ENCODE measurements around the gene ARF4. TPM values are rescaled to one million over a fixed set of nuclear protein-coding genes. Genes with fewer than 3 reads are reported as not detected.
A peak's percentile ranks its signal among the peaks of the same experiment; 100 is the strongest.

The ARF4 gene
- total RNA-seq, 1 donor, result 261 TPM

DNA sequence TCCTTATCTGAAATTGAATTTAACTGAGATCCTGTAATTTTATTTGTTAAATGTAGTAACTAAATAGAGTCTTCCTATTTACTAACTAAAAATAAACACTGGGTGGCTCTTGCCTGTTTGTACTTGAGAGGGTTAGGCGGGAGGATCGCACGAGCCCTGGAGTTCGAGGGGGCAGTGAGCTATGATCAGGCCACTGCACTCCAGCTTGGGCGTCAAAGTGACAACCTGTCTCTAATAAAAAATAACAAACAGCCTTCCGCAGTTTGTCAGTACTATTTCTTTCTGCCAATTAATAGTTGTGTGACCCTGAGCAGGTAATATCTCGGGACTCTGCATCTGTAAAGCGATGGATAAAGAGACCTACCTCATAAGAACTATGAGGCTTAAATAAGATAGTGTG lies 41.8 kb downstream of the ARF4 start:
- no peak for DNase-seq (ENCODE audit: insufficient read length, low spot score, missing footprints)
- H3K79me2 ChIP-seq (ENCODE audit: insufficient read depth, low read length), result peaks cover 41% of the 10 kb centered on the region
- peaks cover 10% of the 10 kb centered on the region for H4K20me1 ChIP-seq (ENCODE audit: insufficient read depth, low read length)
- peak overlapping the region; percentile 84 for H3K4me2 ChIP-seq (ENCODE audit: insufficient read depth, low read length)
- H2AFZ ChIP-seq (ENCODE audit: low read length), result peak overlapping the region; percentile 86
- H3K36me3 ChIP-seq (ENCODE audit: insufficient read depth, low read length), result peaks cover 7% of the 10 kb centered on the region
- no peaks in the 10 kb centered on the region for H3K27me3 ChIP-seq (ENCODE audit: insufficient read depth, low read length)
- no peaks in the 10 kb centered on the region for H3K9me3 ChIP-seq (ENCODE audit: low read depth, low read length)
- peak overlapping the region; percentile 95 for H3K27ac ChIP-seq (ENCODE audit: low read depth, low read length)
- TF ChIP-seq, protein P1, sequence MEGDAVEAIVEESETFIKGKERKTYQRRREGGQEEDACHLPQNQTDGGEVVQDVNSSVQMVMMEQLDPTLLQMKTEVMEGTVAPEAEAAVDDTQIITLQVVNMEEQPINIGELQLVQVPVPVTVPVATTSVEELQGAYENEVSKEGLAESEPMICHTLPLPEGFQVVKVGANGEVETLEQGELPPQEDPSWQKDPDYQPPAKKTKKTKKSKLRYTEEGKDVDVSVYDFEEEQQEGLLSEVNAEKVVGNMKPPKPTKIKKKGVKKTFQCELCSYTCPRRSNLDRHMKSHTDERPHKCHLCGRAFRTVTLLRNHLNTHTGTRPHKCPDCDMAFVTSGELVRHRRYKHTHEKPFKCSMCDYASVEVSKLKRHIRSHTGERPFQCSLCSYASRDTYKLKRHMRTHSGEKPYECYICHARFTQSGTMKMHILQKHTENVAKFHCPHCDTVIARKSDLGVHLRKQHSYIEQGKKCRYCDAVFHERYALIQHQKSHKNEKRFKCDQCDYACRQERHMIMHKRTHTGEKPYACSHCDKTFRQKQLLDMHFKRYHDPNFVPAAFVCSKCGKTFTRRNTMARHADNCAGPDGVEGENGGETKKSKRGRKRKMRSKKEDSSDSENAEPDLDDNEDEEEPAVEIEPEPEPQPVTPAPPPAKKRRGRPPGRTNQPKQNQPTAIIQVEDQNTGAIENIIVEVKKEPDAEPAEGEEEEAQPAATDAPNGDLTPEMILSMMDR (IDR thresholded peaks at IDR 0.05; ENCODE audit: extremely low read depth, low read depth, low read length), result no peak
- peak overlapping the region; percentile 94 for H3K4me3 ChIP-seq (ENCODE audit: insufficient read depth, low read length)
- peaks cover 18% of the 10 kb centered on the region for H3K4me1 ChIP-seq (ENCODE audit: insufficient read depth, low read length)

DNA sequence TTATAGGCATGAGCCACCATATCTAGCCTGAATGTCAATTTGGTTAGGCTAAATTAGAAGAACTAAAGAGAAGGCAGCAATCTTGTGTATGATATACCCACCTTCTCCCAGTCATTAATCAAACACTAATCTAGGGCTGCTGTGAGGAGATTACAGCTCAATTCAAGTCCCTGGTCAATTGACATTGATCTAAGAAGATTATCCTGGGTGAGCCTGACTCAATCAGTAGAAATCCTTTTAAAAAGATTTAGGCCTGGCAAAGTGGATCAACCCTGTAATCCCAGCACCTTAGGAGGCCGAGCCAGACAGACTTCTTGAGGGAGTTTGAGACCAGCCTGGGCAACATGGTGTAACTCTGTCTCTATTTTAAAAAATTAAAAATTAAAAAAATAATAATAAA lies 50.5 kb downstream of the ARF4 start:
- Histone ChIP-seq H3K27ac (ENCODE audit: low read depth, low read length) (no peak overlapping the region), H3K27me3 (ENCODE audit: insufficient read depth, low read length) (peaks cover 8% of the 10 kb centered on the region), H3K36me3 (ENCODE audit: insufficient read depth, low read length) (no peaks in the 10 kb centered on the region), H3K79me2 (ENCODE audit: insufficient read depth, low read length) (no peaks in the 10 kb centered on the region), H3K4me2 (ENCODE audit: insufficient read depth, low read length) (no peak overlapping the region), H2AFZ (ENCODE audit: low read length) (no peak overlapping the region), H4K20me1 (ENCODE audit: insufficient read depth, low read length) (no peaks in the 10 kb centered on the region), H3K4me1 (ENCODE audit: insufficient read depth, low read length) (no peaks in the 10 kb centered on the region), H3K4me3 (ENCODE audit: insufficient read depth, low read length) (no peak overlapping the region), H3K9me3 (ENCODE audit: low read depth, low read length) (no peaks in the 10 kb centered on the region)
- no peak for DNase-seq (ENCODE audit: insufficient read length, low spot score, missing footprints)
- TF ChIP-seq, protein P1 (IDR thresholded peaks at IDR 0.05; ENCODE audit: extremely low read depth, low read depth, low read length), result no peak

GRCh38 chr3:57545636-57546268 lies 51.4 kb downstream of the ARF4 start:
- Histone ChIP-seq H4K20me1 (ENCODE audit: insufficient read depth, low read length) (no peaks in the 10 kb centered on the region), H3K4me3 (ENCODE audit: insufficient read depth, low read length) (no peak overlapping the region), H3K36me3 (ENCODE audit: insufficient read depth, low read length) (no peaks in the 10 kb centered on the region), H3K9me3 (ENCODE audit: low read depth, low read length) (no peaks in the 10 kb centered on the region), H3K4me1 (ENCODE audit: insufficient read depth, low read length) (no peaks in the 10 kb centered on the region), H2AFZ (ENCODE audit: low read length) (no peak overlapping the region), H3K4me2 (ENCODE audit: insufficient read depth, low read length) (no peak overlapping the region), H3K79me2 (ENCODE audit: insufficient read depth, low read length) (no peaks in the 10 kb centered on the region), H3K27ac (ENCODE audit: low read depth, low read length) (no peak overlapping the region), H3K27me3 (ENCODE audit: insufficient read depth, low read length) (peaks cover 8% of the 10 kb centered on the region)
- TF ChIP-seq, protein P1 (IDR thresholded peaks at IDR 0.05; ENCODE audit: extremely low read depth, low read depth, low read length), result no peak
- peak; percentile 62 for DNase-seq (ENCODE audit: insufficient read length, low spot score, missing footprints)

DNA sequence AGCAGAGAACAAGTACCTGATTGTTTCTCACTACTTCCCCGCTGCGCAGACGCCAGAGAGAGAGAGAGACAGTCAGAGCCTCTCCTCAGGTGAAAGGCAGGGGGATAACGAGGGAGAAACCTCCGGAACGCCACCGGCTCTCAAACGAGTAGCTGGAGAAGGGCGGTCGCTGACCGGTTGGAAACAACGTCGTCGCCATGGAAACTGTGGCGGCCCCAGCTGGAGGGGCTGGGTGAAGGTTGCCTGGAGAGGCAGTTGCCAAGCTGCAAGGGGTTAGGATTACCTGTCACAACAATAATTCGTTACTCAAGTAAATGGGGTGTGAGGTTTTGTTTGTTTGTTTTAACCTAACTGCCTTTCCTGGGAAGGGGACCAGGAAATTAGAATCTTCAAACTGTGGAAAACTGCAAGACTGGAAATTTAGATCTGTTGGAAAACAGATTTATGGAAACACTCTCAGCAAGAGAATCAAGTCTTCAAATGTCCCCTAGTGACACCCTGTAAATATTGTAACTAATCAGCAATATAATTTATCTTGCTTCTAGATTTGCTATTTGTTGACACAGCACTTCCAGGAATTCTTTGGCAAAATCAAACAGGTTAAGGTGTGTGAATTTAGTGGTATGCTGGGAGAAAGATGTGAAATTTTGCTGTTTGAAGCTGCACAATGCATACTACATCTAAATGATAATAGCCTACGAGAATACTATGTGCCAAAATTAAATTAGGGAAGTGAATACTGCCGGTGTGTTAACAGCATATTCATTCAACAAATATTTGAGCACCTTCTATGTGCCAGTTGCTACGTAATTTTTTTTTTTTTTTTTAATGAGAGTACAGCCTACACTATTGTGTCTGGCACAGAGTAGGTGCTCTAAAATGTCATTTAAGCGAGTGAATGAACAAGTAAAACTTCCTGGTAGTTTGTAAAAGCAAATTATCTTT lies 52.7 kb downstream of the ARF4 start, which contains the start of gene DNAH12:
Gene DNAH12 (minus strand): TSS at position 164 of the 945 bp plus-strand sequence. CDS start 1,474 bp downstream, outside the sequence.
- Histone ChIP-seq H3K79me2 (ENCODE audit: insufficient read depth, low read length) (no peaks in the 10 kb centered on the region), H3K27ac (ENCODE audit: low read depth, low read length) (no peak within 1 kb of the TSS), H3K27me3 (ENCODE audit: insufficient read depth, low read length) (peaks cover 8% of the 10 kb centered on the region), H3K4me1 (ENCODE audit: insufficient read depth, low read length) (no peaks in the 10 kb centered on the region), H4K20me1 (ENCODE audit: insufficient read depth, low read length) (no peaks in the 10 kb centered on the region), H2AFZ (ENCODE audit: low read length) (peak within 1 kb of the TSS; percentile 54), H3K36me3 (ENCODE audit: insufficient read depth, low read length) (no peaks in the 10 kb centered on the region), H3K9me3 (ENCODE audit: low read depth, low read length) (no peaks in the 10 kb centered on the region), H3K4me3 (ENCODE audit: insufficient read depth, low read length) (peak within 1 kb of the TSS; percentile 50), H3K4me2 (ENCODE audit: insufficient read depth, low read length) (peak within 1 kb of the TSS; percentile 81)
- TF ChIP-seq, protein P1 (IDR thresholded peaks at IDR 0.05; ENCODE audit: extremely low read depth, low read depth, low read length), result no peak
- DNase-seq (ENCODE audit: insufficient read length, low spot score, missing footprints), result peak; percentile 55

Measured in osteoblast (primary cell).